Left cardiac atrium (tissue), 4 donors: ENCODE data around the gene GSG1. TPM values are rescaled to one million over a fixed set of nuclear protein-coding genes. Genes with fewer than 3 reads are reported as not detected.
"Not testable (repeated sequence)": the region's sequence is repeated elsewhere in the genome, so short reads cannot be mapped to it uniquely, and the experiment has no call there.

Experiments used
- ATAC-seq, 2 donors: fragments of 200-7000 bp; cut with Tn5 transposase; one replicate each; pipeline ENCODE4 v1.9.1; 2020; ENCODE audit warnings: mild to moderate bottlenecking in 2 of 2, moderate library complexity in 2 of 2
- DNase-seq: peaks from one replicate; pipeline ENCODE4 v3.0.0-alpha.2; 2020
- intact Hi-C, 2 donors: fragments of 100-400 bp; cut with DNase I; formaldehyde crosslinking; loops; one replicate each; pipeline versions ENCODE4 v1.14.1 to v1.15.1; 2022 to 2023
- total RNA-seq, 2 donors: library from RNA; stranded (reverse); fragmentation: NEBNext Ultra II Directional; extraction: Animal tissue kit (Norgen Biotek cat#: 25700); gene quantifications; one replicate each; pipeline ENCODE4 v1.2.1, GENCODE V29; 2021
- donor health status: DM: no; HTN: yes; CAD: no.
- donor health status: DM: no; HTN: yes; CAD: no; lungs with severe emphysema.
- donor health status: DM: yes; HTN: yes; CAD: no.
- donor health status: Dilated cardiomyopathy.

The GSG1 gene
- total RNA-seq, 2 donors from 2014 or later, result not detected

GRCh38 chr12:13074396-13075117, 28.9 kb downstream of the GSG1 start:
- ATAC-seq (peak in 1 of 2 donors; percentile 52), DNase-seq (no peak)
- intact Hi-C loops, result no loop called here

DNA sequence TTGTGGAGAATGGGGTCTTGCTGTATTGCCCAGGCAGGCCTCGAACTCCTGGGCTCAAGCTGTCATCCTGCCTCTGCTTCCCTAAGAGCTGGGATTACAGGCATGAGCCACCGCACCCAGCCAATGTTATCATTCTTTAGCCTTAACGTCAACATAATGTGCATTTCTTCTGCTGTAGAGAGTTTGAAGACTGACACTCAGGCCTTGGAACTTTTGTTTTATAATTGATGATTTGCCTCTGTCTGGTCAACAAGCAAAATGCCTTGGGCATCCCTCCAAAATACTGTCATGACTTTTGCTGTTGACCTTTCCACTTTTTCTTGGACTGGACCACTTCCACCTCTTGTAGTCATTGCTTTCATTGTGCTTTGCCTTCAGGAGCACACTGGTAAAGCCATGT, 30.3 kb downstream of the GSG1 start:
- intact Hi-C loops, result no loop called here
- no peak for DNase-seq
- ATAC-seq, result no peak

DNA sequence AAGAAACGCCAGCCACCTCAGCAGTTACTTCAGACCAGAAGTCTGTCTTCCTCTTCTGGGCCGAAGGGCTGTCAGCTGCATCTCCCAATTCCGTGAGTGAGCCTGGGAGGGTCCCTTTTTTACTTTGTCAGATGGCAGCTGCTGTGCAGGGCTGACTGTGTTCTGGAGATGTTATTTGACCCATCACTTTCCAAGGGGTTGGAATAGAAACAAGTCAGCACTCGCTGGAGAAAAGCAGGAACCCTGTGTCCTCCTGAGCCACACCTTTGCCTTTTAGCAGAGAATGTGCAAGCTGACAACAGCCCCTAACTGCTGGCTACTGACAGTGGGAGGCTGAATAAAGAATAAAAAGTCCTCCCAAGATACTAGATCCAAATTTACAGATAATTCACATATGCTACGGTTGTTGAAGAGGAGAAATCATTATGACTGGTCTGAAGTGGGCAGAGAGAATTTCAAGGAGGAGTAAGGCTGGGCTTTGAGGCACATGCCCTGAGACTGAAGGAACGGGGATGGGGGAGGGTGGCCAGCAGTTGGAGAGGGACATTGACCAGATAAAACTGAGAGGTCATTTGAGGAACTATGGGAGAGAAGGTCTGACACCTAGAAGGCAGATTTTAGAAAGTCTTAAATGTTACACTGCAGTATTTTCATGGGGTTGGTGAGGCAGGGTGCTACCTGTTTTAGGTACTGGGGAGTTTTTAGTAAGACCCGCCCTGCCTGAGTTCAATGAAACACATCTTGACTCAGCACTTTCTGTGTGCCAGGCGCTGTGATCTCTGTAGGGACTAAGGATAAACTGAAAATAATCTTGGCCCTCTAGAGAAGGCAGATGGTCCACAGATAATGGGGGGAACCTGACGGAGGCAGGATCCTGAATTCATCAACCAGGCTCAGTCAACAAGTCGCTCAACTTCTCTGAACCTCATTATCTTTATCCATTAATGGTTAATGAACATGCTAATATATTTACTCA, 31.9 kb downstream of the GSG1 start:
- intact Hi-C loops, result no loop called here
- DNase-seq (no peak), ATAC-seq (no peak)

DNA sequence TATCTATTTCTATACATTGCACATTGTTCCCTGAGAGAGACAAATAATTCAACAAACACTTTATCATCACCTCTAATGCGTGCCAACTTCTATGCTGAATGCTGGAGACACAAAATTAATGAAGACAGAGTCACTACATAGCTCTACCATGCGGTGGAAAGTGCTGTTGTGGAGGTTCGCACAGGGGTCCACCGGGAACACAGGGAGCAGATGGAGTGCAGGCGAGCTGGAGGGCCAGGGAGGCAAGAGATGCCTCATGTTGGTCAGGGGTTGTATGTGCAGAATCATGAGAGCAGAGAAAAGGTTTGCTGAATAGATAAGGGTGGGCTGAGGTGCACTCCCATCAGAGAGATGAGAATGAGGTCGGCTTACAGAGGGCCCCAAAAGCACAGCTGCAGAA, 34.1 kb downstream of the GSG1 start:
- intact Hi-C loops, result no loop called here
- ATAC-seq (no peak), DNase-seq (no peak)

DNA sequence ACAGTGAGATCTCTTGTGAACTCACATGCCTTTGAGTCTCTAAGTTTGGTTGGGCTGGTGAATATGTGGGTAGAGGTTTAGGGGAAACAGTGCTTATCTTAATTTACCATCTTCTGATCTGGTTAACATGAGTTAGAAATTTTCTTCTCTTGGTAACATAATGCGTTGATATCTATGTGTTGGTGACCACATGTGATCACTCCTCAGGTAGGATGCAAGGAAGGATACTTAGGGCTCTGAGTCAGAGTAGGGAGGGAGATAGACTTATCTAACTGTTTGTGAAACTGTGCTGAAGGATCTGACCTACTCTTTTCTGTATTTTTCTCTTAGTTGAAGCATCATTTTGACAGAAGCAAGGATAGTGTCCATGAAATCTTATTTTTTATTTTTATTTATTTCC, 36.1 kb downstream of the GSG1 start:
- DNase-seq (no peak), ATAC-seq (no peak)
- intact Hi-C loops, result no loop called here

GRCh38 chr12:13066459-13066858, 37.0 kb downstream of the GSG1 start:
- intact Hi-C loops, result no loop called here
- ATAC-seq, result no peak
- no peak for DNase-seq

GRCh38 chr12:13066014-13066413, 37.5 kb downstream of the GSG1 start:
- no peak for ATAC-seq
- DNase-seq, result no peak
- intact Hi-C loops, result no loop called here

DNA sequence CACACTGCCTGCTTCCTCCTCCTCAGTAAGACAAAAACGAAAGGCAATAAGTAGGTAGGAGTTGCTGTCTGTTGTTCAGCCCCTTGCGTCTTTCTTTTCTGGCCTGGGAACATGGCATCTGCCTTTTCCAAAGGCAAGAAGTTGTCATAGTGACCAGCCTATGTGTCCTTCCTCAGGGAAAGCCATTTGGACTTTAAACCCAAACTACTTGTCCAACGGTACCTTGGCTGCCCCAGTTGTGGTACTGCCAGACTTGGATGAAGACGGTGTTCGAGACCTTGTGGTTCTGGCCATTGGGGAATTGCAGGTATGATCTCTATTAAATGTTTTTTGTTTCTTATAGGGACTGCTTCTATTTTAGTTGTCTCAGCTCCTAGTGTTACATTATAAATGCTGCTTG, 40.8 kb downstream of the GSG1 start:
- no peak for ATAC-seq
- DNase-seq, result no peak
- intact Hi-C loops, result no loop called here

DNA sequence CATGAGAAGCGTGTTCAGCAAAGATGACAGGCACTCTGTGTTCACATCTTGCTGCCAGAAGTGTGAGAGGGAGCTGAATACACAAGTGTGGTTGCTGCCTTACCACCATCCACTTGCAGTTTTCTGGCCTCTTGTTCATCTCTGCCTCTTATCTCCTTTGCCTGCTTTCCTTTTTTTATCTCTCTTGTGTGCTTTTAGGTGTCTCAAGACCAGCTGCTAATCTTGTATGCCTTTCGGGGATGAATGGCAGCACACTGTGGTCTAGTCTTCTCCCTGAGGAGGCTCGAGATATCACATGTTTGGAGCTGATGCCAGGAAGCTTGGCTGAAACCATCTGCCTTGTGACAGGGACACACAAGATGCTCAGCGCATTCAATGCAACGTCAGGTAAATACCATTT, 42.1 kb downstream of the GSG1 start:
- intact Hi-C loops, result no loop called here

DNA sequence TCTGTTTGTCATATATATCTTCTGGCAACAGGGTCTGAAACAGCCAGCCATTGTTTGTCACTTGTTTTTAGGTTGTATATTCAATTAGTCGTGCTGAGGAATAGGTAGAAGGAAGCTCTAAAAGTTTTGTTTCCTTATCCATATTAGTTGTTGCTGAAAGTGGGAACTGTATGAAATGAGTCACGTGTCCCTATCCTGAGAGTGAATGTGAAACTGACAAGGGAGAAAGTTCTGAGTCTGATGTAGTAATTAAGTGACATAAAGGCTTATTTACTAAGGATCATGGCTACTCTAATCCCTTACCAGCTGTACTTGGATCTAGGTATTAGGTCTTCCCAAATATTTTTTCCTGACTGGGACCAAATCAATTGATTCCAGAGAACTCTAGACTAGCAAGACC, 42.9 kb downstream of the GSG1 start:
- intact Hi-C loops, result no loop called here
- DNase-seq (no peak), ATAC-seq (no peak)

More for the DNA sequence above, 42.1 kb downstream of the GSG1 start:
- ATAC-seq (no peak), DNase-seq (no peak)

DNA sequence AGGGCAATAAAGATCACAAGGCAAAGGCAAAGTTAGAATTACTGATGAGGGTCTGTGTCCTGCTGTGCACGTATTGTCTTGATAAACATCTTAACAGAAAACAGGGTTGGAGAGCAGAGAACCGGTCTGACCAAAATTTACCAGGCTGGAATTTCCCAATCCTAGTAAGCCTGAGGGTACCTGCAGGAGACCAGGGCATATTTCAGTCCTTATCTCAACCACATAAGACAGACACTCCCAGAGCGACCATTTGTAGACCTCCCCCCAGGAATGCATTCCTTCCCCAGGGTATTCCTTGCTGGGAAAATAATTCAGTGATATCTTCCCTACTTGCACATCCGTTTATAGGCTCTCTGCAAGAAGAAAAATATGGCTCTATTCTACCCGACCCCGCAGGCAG, 49.9 kb downstream of the GSG1 start:
- ATAC-seq, DNase-seq, intact Hi-C loops: not testable (repeated sequence)

- intact Hi-C loops, result no loop called here
- ATAC-seq (no peak), DNase-seq (no peak)
Measured at GRCh38 chr12:13052421-13052820, 51.0 kb downstream of the GSG1 start.

- intact Hi-C loops, result no loop called here
- ATAC-seq, result peak in 1 of 2 donors; percentile 57
- DNase-seq, result peak; percentile 36
Measured at GRCh38 chr12:13049816-13050215, 53.7 kb downstream of the GSG1 start.

DNA sequence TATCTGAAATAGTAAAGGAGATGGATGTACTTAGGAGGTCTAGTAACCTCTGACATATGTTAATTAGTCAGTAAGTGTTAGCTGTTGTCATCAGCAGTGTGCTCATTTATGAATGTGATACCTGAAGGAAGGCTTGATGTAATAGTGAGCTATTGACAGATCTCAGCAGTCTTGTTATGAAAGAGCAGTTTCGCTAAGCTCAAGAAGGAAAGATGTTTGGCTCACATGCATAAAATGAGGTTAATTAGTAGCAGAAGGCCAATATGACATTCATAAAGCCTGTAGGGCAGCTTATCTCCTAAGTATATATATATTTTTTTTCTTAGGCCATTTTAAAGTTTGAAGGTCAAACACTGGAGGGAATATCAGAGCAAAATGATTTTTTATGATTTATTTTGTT, 56.5 kb downstream of the GSG1 start:
- no peak for DNase-seq
- no peak for ATAC-seq
- intact Hi-C loops, result no loop called here

- intact Hi-C loops, result no loop called here
- ATAC-seq (no peak), DNase-seq (no peak)
Measured at GRCh38 chr12:13045816-13046215, 57.7 kb downstream of the GSG1 start.

GRCh38 chr12:13044906-13045299, 58.6 kb downstream of the GSG1 start:
- intact Hi-C loops, result no loop called here
- ATAC-seq (no peak), DNase-seq (no peak)

GRCh38 chr12:13044002-13044905, 59.2 kb downstream of the GSG1 start, which contains the start of gene FAM234B:
Gene FAM234B, plus strand, starts transcription at chr12:13044381. Its CDS starts 23 bp downstream, at chr12:13044404.
- peak; percentile 98 to 99 for ATAC-seq
- intact Hi-C loops, result no loop called here
- peak; percentile 88 for DNase-seq

GRCh38 chr12:13042666-13043230, 60.7 kb downstream of the GSG1 start:
- DNase-seq (no peak), ATAC-seq (no peak)
- intact Hi-C loops, result no loop called here

- ATAC-seq (no peak), DNase-seq (no peak)
- intact Hi-C loops, result no loop called here
Measured at GRCh38 chr12:13041224-13041623, 62.2 kb downstream of the GSG1 start.
